LNCAP (cell line): Measurements from ENCODE around the gene ZNF281.

Experiments used
- CTCF ChIP-seq: fragments of 450-650 bp; IDR thresholded peaks from 2 replicates; pipeline ENCODE4 v1.5.1; 2017; ENCODE audit warnings: mild to moderate bottlenecking

The ZNF281 gene

DNA sequence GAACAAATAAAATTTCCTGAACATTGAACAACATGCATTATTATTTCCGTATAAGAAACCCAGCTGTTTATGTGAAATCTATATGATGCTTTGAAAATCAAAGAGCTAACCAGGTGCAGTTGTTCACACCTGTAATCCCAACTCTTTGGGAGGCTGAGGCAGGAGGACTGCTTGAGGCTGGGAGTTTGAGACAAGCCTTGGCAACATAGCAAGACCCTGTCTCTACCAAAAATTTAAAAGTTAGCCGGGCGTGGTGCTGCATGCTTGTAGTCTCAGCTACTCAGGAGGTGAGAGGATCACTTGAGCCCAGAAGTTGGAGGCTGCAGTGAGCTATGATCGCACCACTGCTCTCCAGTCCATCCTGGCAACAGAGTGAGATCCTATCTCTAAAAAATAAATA lies 4.8 kb upstream of the ZNF281 start:
- TF ChIP-seq CTCF = no peak

DNA sequence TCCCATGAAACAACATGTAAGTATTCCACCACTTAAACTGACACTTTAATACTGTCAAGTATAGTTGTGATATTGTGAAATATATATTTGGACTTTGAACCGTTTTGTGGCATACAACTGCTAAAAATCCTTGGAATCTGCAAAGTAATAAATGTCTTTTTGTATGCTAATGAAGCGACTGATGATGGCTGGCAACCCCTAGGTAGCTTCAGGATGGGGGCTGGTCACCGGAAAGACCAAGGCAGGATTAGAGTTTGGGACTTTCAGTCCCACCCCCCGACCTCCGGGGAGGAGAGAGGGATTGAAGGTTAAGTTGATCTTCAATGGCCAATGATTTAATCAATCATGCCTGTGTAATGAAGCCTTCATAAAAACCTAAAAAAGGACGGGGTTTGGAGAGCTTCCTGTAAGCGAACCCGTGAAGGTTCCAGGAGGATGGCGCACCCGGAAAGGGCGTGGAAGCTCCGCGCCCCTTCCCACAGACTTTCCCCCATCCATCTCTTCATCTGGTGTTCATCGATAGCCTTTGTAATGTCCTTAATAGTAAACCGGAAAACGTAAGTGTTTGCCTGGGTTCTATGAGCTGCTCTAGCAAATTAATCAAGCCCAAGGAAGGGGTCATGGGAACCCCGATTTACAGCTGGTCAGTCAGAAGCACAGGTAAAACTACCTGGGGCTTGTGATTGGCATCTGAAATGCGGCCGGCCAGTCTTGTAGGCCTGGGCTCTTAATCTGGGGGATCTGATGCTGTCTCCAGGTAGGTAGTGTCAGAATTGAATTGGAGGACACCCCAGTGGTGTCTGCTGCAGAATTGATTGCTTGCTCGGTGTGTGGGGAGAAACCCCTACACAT lies 1.8 kb upstream of the ZNF281 start:
- no peak for TF ChIP-seq CTCF

- TF ChIP-seq CTCF = no peak
Observed at GRCh38 chr1:200410566-200410878, 686 bp upstream of the ZNF281 start.

- no peak for TF ChIP-seq CTCF
Observed at GRCh38 chr1:200409203-200409760, 554 bp downstream of the ZNF281 start.

DNA sequence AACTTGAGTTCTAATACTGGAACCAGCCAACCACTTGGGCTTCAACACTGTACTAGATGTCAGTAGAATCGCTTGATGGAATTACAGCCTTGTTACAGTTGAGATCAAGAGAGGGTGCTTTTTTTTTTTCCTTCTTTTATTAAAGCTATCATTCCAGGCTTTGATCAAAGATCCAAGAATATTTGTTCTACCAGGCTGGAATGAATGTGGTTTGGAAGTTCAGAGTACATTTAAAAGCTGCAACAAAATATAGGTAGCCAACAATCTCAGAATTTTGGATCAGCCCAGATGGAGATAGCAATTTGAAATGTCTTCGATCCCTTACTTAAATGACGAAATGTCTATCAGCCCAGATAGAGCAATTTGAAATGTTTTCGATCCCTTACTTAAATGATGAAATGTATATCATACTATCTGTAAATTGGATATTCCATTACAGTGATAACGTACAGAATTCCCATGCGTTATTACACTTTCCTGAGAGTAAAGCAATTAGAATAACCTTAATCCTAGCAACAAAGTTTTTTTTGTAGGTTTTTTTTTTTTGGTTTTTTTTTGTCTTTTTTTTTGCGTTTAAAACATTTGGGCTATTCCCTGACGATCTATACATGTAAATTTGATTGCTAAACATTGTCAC lies 3.6 kb downstream of the ZNF281 start:
- TF ChIP-seq CTCF = no peak

GRCh38 chr1:200405264-200405663 lies 4.6 kb downstream of the ZNF281 start:
- no peak for TF ChIP-seq CTCF

DNA sequence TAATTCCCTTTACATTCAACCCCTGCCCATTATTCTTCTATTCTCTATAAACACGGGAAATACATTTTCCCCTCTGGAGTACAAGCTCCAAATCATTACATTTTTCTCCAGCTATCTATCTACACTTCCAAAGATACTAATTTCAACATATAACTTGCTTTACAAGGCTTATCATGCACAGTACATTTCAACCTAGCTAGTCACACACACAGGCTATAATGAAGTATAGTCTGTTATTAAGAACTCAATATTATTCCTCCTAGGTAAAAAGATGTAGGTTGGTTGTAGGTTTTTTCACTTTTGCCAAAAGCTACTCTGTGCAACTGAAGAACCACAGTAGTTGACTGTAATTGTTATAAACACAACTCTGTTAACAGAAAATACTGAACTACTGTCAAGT lies 8.1 kb downstream of the ZNF281 start:
- TF ChIP-seq CTCF = no peak
